Colonic mucosa (tissue), 4 donors: Measurements from ENCODE around the gene AK4. TPM values are rescaled to one million over a fixed set of nuclear protein-coding genes. Genes with fewer than 3 reads are reported as not detected.

ENCODE experiments used
- DNase-seq: peaks from one replicate; pipeline ENCODE4 v3.0.0-alpha.2; 2020
- H3K27ac ChIP-seq: fragments of 200-600 bp; one replicate; pipeline ENCODE4 v1.8.0; 2021
- H3K27me3 ChIP-seq: fragments of 200-600 bp; one replicate; pipeline ENCODE4 v1.8.0; 2021
- H3K36me3 ChIP-seq: fragments of 200-600 bp; one replicate; pipeline ENCODE4 v1.8.0; 2021
- H3K4me1 ChIP-seq: fragments of 200-600 bp; one replicate; pipeline ENCODE4 v1.8.0; 2021; ENCODE audit warnings: mild to moderate bottlenecking
- H3K4me3 ChIP-seq: fragments of 200-600 bp; one replicate; pipeline ENCODE4 v1.8.0; 2021
- H3K9ac ChIP-seq, 2 donors: one replicate each; pipeline ENCODE4 v1.7.0; 2013; ENCODE audit warnings: control low read depth in 2 of 2, low read depth in 2 of 2, low read length in 2 of 2
- H3K9me3 ChIP-seq: fragments of 200-600 bp; one replicate; pipeline ENCODE4 v1.8.0; 2021
- CTCF ChIP-seq: fragments of 200-600 bp; IDR thresholded peaks from one replicate; pipeline ENCODE4 v1.8.0; 2022; ENCODE audit warnings: antibody characterized with exemption, mild to moderate bottlenecking
- intact Hi-C: fragments of 100-400 bp; cut with DNase I; formaldehyde crosslinking; loops from one replicate; pipeline ENCODE4 v1.14.1; 2022
- total RNA-seq, 2 donors: library from RNA; stranded (reverse); fragmentation: NEBNext Ultra II Directional in 1 of 2; extraction: Animal tissue kit (Norgen Biotek cat#: 25700) in 1 of 2; gene quantifications; one replicate each; pipeline ENCODE4 v1.2.1, GENCODE V29; 2021
- donor health status: healthy.
- donor health status: DM: no; HTN: no; CAD: no.
- donor health status: DM: no; HTN: no; CAD: no.

Gene AK4
- total RNA-seq, 2 donors from 2014 or later, result 60.3 to 112 TPM

GRCh38 chr1:65267683-65268082 lies 119.7 kb downstream of the AK4 start:
- intact Hi-C loops, result no loop called here
- no peaks in the 10 kb centered on the region for H3K36me3 ChIP-seq

GRCh38 chr1:65269612-65270011 lies 121.6 kb downstream of the AK4 start:
- Histone ChIP-seq H3K27ac (no peak overlapping the region), H3K4me1 (peaks cover 5% of the 10 kb centered on the region), H3K9ac (no peak overlapping the region), H3K4me3 (no peak overlapping the region), H3K9me3 (no peaks in the 10 kb centered on the region), H3K27me3 (no peaks in the 10 kb centered on the region), H3K36me3 (no peaks in the 10 kb centered on the region)
- intact Hi-C loops, result no loop called here
- no peak for DNase-seq
- no peak for TF ChIP-seq CTCF

More at GRCh38 chr1:65267683-65268082, 119.7 kb downstream of the AK4 start:
- no peak for DNase-seq
- no peaks in the 10 kb centered on the region for H3K9me3 ChIP-seq
- H3K27ac ChIP-seq, result no peak overlapping the region
- H3K27me3 ChIP-seq, result no peaks in the 10 kb centered on the region
- no peak for TF ChIP-seq CTCF
- H3K4me1 ChIP-seq, result peaks cover 5% of the 10 kb centered on the region
- no peak overlapping the region for H3K4me3 ChIP-seq
- H3K9ac ChIP-seq, result no peak overlapping the region

- H3K4me1 ChIP-seq, result no peaks in the 10 kb centered on the region
- H3K4me3 ChIP-seq, result no peak overlapping the region
- no peak for TF ChIP-seq CTCF
- no peak overlapping the region for H3K9ac ChIP-seq
- no peaks in the 10 kb centered on the region for H3K27me3 ChIP-seq
- no peak overlapping the region for H3K27ac ChIP-seq
- intact Hi-C loops, result no loop called here
- DNase-seq, result no peak
- H3K36me3 ChIP-seq, result no peaks in the 10 kb centered on the region
- no peaks in the 10 kb centered on the region for H3K9me3 ChIP-seq
Measured at GRCh38 chr1:65276197-65276939, 128.4 kb downstream of the AK4 start.

- no peak for DNase-seq
- no peaks in the 10 kb centered on the region for H3K36me3 ChIP-seq
- no peak overlapping the region for H3K27ac ChIP-seq
- H3K9ac ChIP-seq, result no peak overlapping the region
- no peaks in the 10 kb centered on the region for H3K9me3 ChIP-seq
- TF ChIP-seq CTCF, result no peak
- intact Hi-C loops, result no loop called here
- no peaks in the 10 kb centered on the region for H3K27me3 ChIP-seq
- H3K4me3 ChIP-seq, result no peak overlapping the region
- no peaks in the 10 kb centered on the region for H3K4me1 ChIP-seq
Measured at GRCh38 chr1:65277605-65278347, 129.8 kb downstream of the AK4 start.

GRCh38 chr1:65278376-65279069 lies 130.5 kb downstream of the AK4 start:
- TF ChIP-seq CTCF, result no peak
- no peaks in the 10 kb centered on the region for H3K9me3 ChIP-seq
- H3K27ac ChIP-seq, result no peak overlapping the region
- no peaks in the 10 kb centered on the region for H3K27me3 ChIP-seq
- DNase-seq, result no peak
- H3K4me3 ChIP-seq, result no peak overlapping the region
- no peaks in the 10 kb centered on the region for H3K36me3 ChIP-seq
- intact Hi-C loops, result no loop called here
- H3K4me1 ChIP-seq, result no peaks in the 10 kb centered on the region
- no peak overlapping the region for H3K9ac ChIP-seq
